Renal cortex interstitium (tissue), 11 donors: ENCODE measurements around the gene KCTD17. TPM values are rescaled to one million over a fixed set of nuclear protein-coding genes. Genes with fewer than 3 reads are reported as not detected.

Source experiments
- DNase-seq, 11 donors: peaks; one replicate each; pipeline ENCODE4 v3.0.0-alpha.2; 2013; ENCODE audit warnings: low read depth in 9 of 11, low spot score in 4 of 11; ENCODE audit errors: extremely low read depth in 1 of 11
- polyA plus RNA-seq, 3 donors: library from polyadenylated mRNA; unstranded; fragments of 120-200 nt; gene quantifications; one replicate each; pipeline ENCODE4 v1.2.1, GENCODE V29; 2013; ENCODE audit not compliant: insufficient read length in 3 of 3

The KCTD17 gene
- polyA plus RNA-seq, 3 donors = 20.4 to 34.3 (median 30.7) TPM

GRCh38 chr22:37032535-37033460, 18.7 kb upstream of the KCTD17 start:
- peak in 4 of 11 donors; percentile 28 to 66 (median 53) for DNase-seq

- no peak for DNase-seq
Observed at GRCh38 chr22:37033605-37034430, 17.7 kb upstream of the KCTD17 start.

GRCh38 chr22:37036655-37037377, 14.7 kb upstream of the KCTD17 start:
- DNase-seq = no peak

- no peak for DNase-seq
Observed at GRCh38 chr22:37037669-37038068, 13.9 kb upstream of the KCTD17 start.

- peak in 3 of 11 donors; percentile 52 to 71 (median 56) for DNase-seq
Observed at GRCh38 chr22:37039466-37039865, 12.1 kb upstream of the KCTD17 start.

- no peak for DNase-seq
Observed at GRCh38 chr22:37043209-37043827, 8.2 kb upstream of the KCTD17 start.

- DNase-seq = peak in 1 of 11 donors; percentile 54
Observed at GRCh38 chr22:37043828-37044538, 7.6 kb upstream of the KCTD17 start.

- DNase-seq = no peak
Observed at GRCh38 chr22:37044634-37045625, 6.6 kb upstream of the KCTD17 start.

- DNase-seq = no peak
Observed at GRCh38 chr22:37045958-37046357, 5.6 kb upstream of the KCTD17 start.

GRCh38 chr22:37046589-37046988, 5.0 kb upstream of the KCTD17 start:
- no peak for DNase-seq

GRCh38 chr22:37047006-37047405, 4.5 kb upstream of the KCTD17 start:
- DNase-seq = no peak

- DNase-seq = no peak
Observed at GRCh38 chr22:37048133-37048532, 3.4 kb upstream of the KCTD17 start.

- DNase-seq = no peak
Observed at GRCh38 chr22:37049224-37049623, 2.3 kb upstream of the KCTD17 start.

- DNase-seq = no peak
Observed at GRCh38 chr22:37050913-37051312, 629 bp upstream of the KCTD17 start.

GRCh38 chr22:37052386-37053309, 1.1 kb downstream of the KCTD17 start:
- no peak for DNase-seq
